ENCODE measurements around the gene GPR84. TPM values are rescaled to one million over a fixed set of nuclear protein-coding genes. Genes with fewer than 3 reads are reported as not detected.

Gene GPR84
- total and polyA plus RNA-seq, 9 of the 15 experiments (the other 6 are each of a cell fraction or from before 2014, with no cell fraction given): 0.07 to 0.18 (median 0.11) TPM; not detected in 5

- TF ChIP-seq CC2D1A (IDR thresholded peaks at IDR 0.05) (peak; percentile 25; the same call in 1 of the 2 replicates), MTA3 (IDR thresholded peaks at IDR 0.05; ENCODE audit: borderline replicate concordance) (peak; percentile 48; the same call in 1 of the 2 replicates), XRCC4 (IDR thresholded peaks at IDR 0.05; ENCODE audit: extremely low read depth, insufficient read depth, insufficient read length) (no peak), YY1 (IDR thresholded peaks at IDR 0.05; ENCODE audit: borderline replicate concordance in 1 of 3, control insufficient read depth in 1 of 3, extremely low read depth in 1 of 3, insufficient read depth in 3 of 3, insufficient read length in 1 of 3, insufficient replicate concordance in 2 of 3, low read depth in 1 of 3, low read length in 2 of 3) (no peak), MTA2 (IDR thresholded peaks at IDR 0.05; ENCODE audit: low read depth) (0 out of 2 replicates have a peak, but pooled peaks have one; percentile 8), TRIM28 (IDR thresholded peaks at IDR 0.05) (peak; percentile 37; the same call in 1 of the 2 replicates), PHB2 (IDR thresholded peaks at IDR 0.05; ENCODE audit: low read depth) (no peak), REST (IDR thresholded peaks at IDR 0.05; ENCODE audit: borderline replicate concordance) (peak; percentile 67; the same call in 1 of the 2 replicates), REST (CRISPR knock-in tag; IDR thresholded peaks at IDR 0.05; ENCODE audit: low read depth) (no peak), ZKSCAN1 (IDR thresholded peaks at IDR 0.05; ENCODE audit: low read depth, low read length) (0 out of 2 replicates have a peak, but pooled peaks have one; percentile 12), ELK1 (CRISPR knock-in tag; IDR thresholded peaks at IDR 0.05) (no peak), HCFC1 (IDR thresholded peaks at IDR 0.05; ENCODE audit: low read depth, low read length) (0 out of 2 replicates have a peak, but pooled peaks have one; percentile 9), THRAP3 (IDR thresholded peaks at IDR 0.05; ENCODE audit: borderline replicate concordance) (no peak), ARID2 (IDR thresholded peaks at IDR 0.05) (0 out of 2 replicates have a peak, but pooled peaks have one; percentile 26)
Observed at GRCh38 chr12:54337280-54337842, 26.9 kb downstream of the GPR84 start (continued).

Data from K562 (cell line).